H1 (cell line): ENCODE data around the gene NHSL2. TPM values are rescaled to one million over a fixed set of nuclear protein-coding genes. Genes with fewer than 3 reads are reported as not detected.

ENCODE experiments used
- CTCF ChIA-PET: fragments of 300-600 bp; sonication (Branson Sonifier 250); formaldehyde crosslinking; loops from one replicate; lab custom pipeline; 2021; ENCODE audit not compliant: partially characterized antibody; lab: Charles Lee
- POLR2A ChIA-PET: fragments of 300-600 bp; sonication (Branson Sonifier 250); formaldehyde crosslinking; loops from one replicate; lab custom pipeline; 2021; ENCODE audit warnings: inconsistent platforms; ENCODE audit not compliant: partially characterized antibody; lab: Charles Lee
- DNase-seq, 2 experiments: peaks; one replicate each; pipeline versions ENCODE4 v3.0.0 to v3.0.0-alpha.2; 2010 to 2022; ENCODE audit warnings: low spot score in 2 of 2, low read depth in 1 of 2, mixed read lengths in 1 of 2
- FAIRE-seq: peaks from 2 replicates; lab custom pipeline; 2011; peaks lifted over from hg19 to GRCh38; lab: Jason Lieb, UNC
- H2AFZ ChIP-seq: 2 replicates; pipeline ENCODE4 v1.8.1; 2012; ENCODE audit warnings: low read length, inconsistent platforms
- H2AK5ac ChIP-seq: 2 replicates; pipeline ENCODE4 v1.6.1; 2013; ENCODE audit warnings: low read depth, low read length
- H2BK120ac ChIP-seq: replicated peaks from 2 replicates; pipeline ENCODE3; 2013; ENCODE audit warnings: low read depth, low read length, inconsistent platforms
- H2BK12ac ChIP-seq: 2 replicates; pipeline ENCODE4 v1.6.1; 2013; ENCODE audit warnings: low read depth, low read length
- H2BK15ac ChIP-seq: 2 replicates; pipeline ENCODE4 v1.6.1; 2013; ENCODE audit warnings: low read length
- H2BK20ac ChIP-seq: 2 replicates; pipeline ENCODE4 v1.6.1; 2013; ENCODE audit warnings: low read length
- H2BK5ac ChIP-seq: 2 replicates; pipeline ENCODE4 v1.6.1; 2013; ENCODE audit warnings: low read depth, low read length
- H3K14ac ChIP-seq: 2 replicates; pipeline ENCODE4 v1.6.1; 2013; ENCODE audit warnings: inconsistent platforms; ENCODE audit not compliant: insufficient read length
- H3K18ac ChIP-seq: 2 replicates; pipeline ENCODE4 v1.6.1; 2013; ENCODE audit warnings: low read length; ENCODE audit errors: extremely low read depth
- H3K23ac ChIP-seq: 2 replicates; pipeline ENCODE4 v1.6.1; 2013; ENCODE audit warnings: inconsistent platforms; ENCODE audit not compliant: insufficient read length
- H3K23me2 ChIP-seq: 2 replicates; pipeline ENCODE4 v1.6.1; 2013; ENCODE audit warnings: low read depth, low read length
- H3K27ac ChIP-seq: 2 replicates; pipeline ENCODE4 v1.6.1; 2011; ENCODE audit warnings: low read depth, low read length, inconsistent platforms
- H3K27me3 ChIP-seq, 4 experiments: replicated peaks in 1 of 4; 1 replicate in 1 of 4; 2 replicates in 3 of 4; pipeline versions ENCODE4 v1.6.1 to v1.8.1; 2011 to 2013; ENCODE audit warnings: low read length in 3 of 4, mild to moderate bottlenecking in 3 of 4, inconsistent platforms in 2 of 4, mixed read lengths in 2 of 4, moderate library complexity in 1 of 4; ENCODE audit not compliant: control insufficient read depth in 3 of 4, insufficient read depth in 3 of 4; ENCODE audit errors: extremely low read depth in 1 of 4
- H3K36me3 ChIP-seq, 4 experiments: 2 replicates each; pipeline versions ENCODE4 v1.6.1 to v1.8.1; 2011 to 2013; ENCODE audit warnings: mild to moderate bottlenecking in 4 of 4, low read length in 3 of 4, moderate library complexity in 2 of 4, control low read depth in 1 of 4, inconsistent platforms in 1 of 4; ENCODE audit not compliant: insufficient read depth in 4 of 4, control insufficient read depth in 2 of 4
- H3K4ac ChIP-seq: replicated peaks from 2 replicates; pipeline ENCODE3; 2013; ENCODE audit warnings: low read length, low read depth, mixed read lengths, inconsistent platforms; ENCODE audit not compliant: insufficient read length
- H3K4me1 ChIP-seq, 4 experiments: replicated peaks in 1 of 4; 1 replicate in 1 of 4; 2 replicates in 3 of 4; pipeline versions ENCODE4 v1.6.1 to v1.8.1; 2011 to 2013; ENCODE audit warnings: low read length in 3 of 4, inconsistent platforms in 2 of 4, mixed read lengths in 1 of 4; ENCODE audit not compliant: insufficient read depth in 4 of 4, control insufficient read depth in 3 of 4
- H3K4me2 ChIP-seq, 2 experiments: 2 replicates each; pipeline versions ENCODE4 v1.6.1 to v1.8.1; 2011 to 2013; ENCODE audit warnings: low read depth in 2 of 2, low read length in 2 of 2, control low read depth in 1 of 2, inconsistent platforms in 1 of 2, mild to moderate bottlenecking in 1 of 2; ENCODE audit not compliant: insufficient read depth in 1 of 2
- H3K4me3 ChIP-seq, 4 experiments: fragments of 200-600, 300-600 bp in 1 of 4; sonication (generic), shearing (Covaris generic), sonication (Bioruptor Twin) in 1 of 4; 2 replicates each; pipeline versions ENCODE4 v1.5.1 to v1.8.1; 2011 to 2016; ENCODE audit warnings: low read length in 4 of 4, low read depth in 3 of 4, control low read depth in 2 of 4, inconsistent platforms in 2 of 4, mild to moderate bottlenecking in 2 of 4, mixed read lengths in 1 of 4, moderate library complexity in 1 of 4; ENCODE audit not compliant: insufficient read depth in 2 of 4; ENCODE audit errors: extremely low read depth in 1 of 4
- H3K56ac ChIP-seq: replicated peaks from 2 replicates; pipeline ENCODE3; 2013; ENCODE audit warnings: low read depth, mild to moderate bottlenecking, mixed read lengths, low read length, inconsistent platforms; ENCODE audit not compliant: insufficient read length
- H3K79me1 ChIP-seq: 2 replicates; pipeline ENCODE4 v1.6.1; 2013; ENCODE audit warnings: low read depth, low read length, control low read depth
- H3K79me2 ChIP-seq, 2 experiments: 2 replicates each; pipeline versions ENCODE4 v1.6.1 to v1.8.1; 2012 to 2013; ENCODE audit warnings: low read length in 2 of 2, mild to moderate bottlenecking in 2 of 2, inconsistent platforms in 1 of 2; ENCODE audit not compliant: insufficient read depth in 2 of 2, control insufficient read depth in 1 of 2
- H3K9ac ChIP-seq, 4 experiments: replicated peaks in 1 of 4; 1 replicate in 1 of 4; 2 replicates in 3 of 4; pipeline versions ENCODE4 v1.6.1 to v1.8.1; 2011 to 2013; ENCODE audit warnings: low read depth in 3 of 4, low read length in 3 of 4, control low read depth in 2 of 4, mild to moderate bottlenecking in 2 of 4, moderate library complexity in 2 of 4, inconsistent platforms in 1 of 4; ENCODE audit errors: extremely low read depth in 1 of 4
- H3K9me3 ChIP-seq, 2 experiments: 2 replicates each; pipeline versions ENCODE4 v1.6.1 to v1.8.1; 2012 to 2013; ENCODE audit warnings: mild to moderate bottlenecking in 2 of 2, moderate library complexity in 2 of 2, control low read depth in 1 of 2, inconsistent platforms in 1 of 2, low read depth in 1 of 2, low read length in 1 of 2, mixed read lengths in 1 of 2; ENCODE audit not compliant: insufficient read depth in 2 of 2
- H4K20me1 ChIP-seq, 2 experiments: replicated peaks in 1 of 2; 2 replicates each; pipeline versions ENCODE3 to v1.8.1; 2011 to 2013; ENCODE audit warnings: inconsistent platforms in 2 of 2, low read length in 2 of 2, mild to moderate bottlenecking in 1 of 2; ENCODE audit not compliant: insufficient read depth in 2 of 2, control insufficient read depth in 1 of 2
- H4K5ac ChIP-seq: 2 replicates; pipeline ENCODE4 v1.6.1; 2013; ENCODE audit warnings: low read length, low read depth, mixed read lengths, inconsistent platforms; ENCODE audit not compliant: insufficient read length
- H4K8ac ChIP-seq: 2 replicates; pipeline ENCODE4 v1.8.0; 2013; ENCODE audit warnings: mild to moderate bottlenecking, moderate library complexity, low read length, inconsistent platforms; ENCODE audit not compliant: insufficient read depth; ENCODE audit errors: extremely low read depth
- H4K91ac ChIP-seq: replicated peaks from 2 replicates; pipeline ENCODE3; 2013; ENCODE audit warnings: low read length, mixed read lengths, inconsistent platforms; ENCODE audit not compliant: insufficient read length
- GABPA ChIP-seq: IDR thresholded peaks from 2 replicates; pipeline ENCODE4 v1.6.1; 2011; ENCODE audit warnings: mild to moderate bottlenecking, low read length, moderate library complexity, borderline replicate concordance; ENCODE audit not compliant: insufficient read depth
- WGBS, 2 experiments: shearing (Covaris generic) in 1 of 2; methylation state at CpG; one replicate each; pipeline versions ENCODE4 v1.1.6 to v1.1.7; 2013 to 2015; ENCODE audit warnings: low lambda C conversion rate in 2 of 2, mixed read lengths in 2 of 2, inconsistent platforms in 1 of 2, low coverage in 1 of 2, missing lambda C conversion rate in 1 of 2; ENCODE audit not compliant: insufficient replicate concordance in 2 of 2, insufficient coverage in 1 of 2, insufficient read length in 1 of 2; ENCODE audit errors: extremely low coverage in 1 of 2, missing lambda C conversion rate in 1 of 2; 5-methylcytosine and 5-hydroxymethylcytosine counted together
- polyA plus RNA-seq, 7 experiments: library from polyadenylated mRNA; depleted of rRNA in 3 of 7; stranded (reverse) in 5 of 7; unstranded in 2 of 7; fragments of >200 nt in 5 of 7; fragments of 200-250 nt in 2 of 7; gene quantifications; 1 replicate in 5 of 7; 2 replicates in 1 of 7; 4 replicates in 1 of 7; pipeline versions ENCODE4 v1.2.1 to v1.2.3, GENCODE V29; 2011 to 2013; ENCODE audit warnings: missing spikeins in 2 of 7, mixed read lengths in 2 of 7
- total RNA-seq: library from RNA; stranded (reverse); fragmentation: NEBNext Ultra II Directional; extraction: Animal tissue kit (Norgen Biotek cat#: 25700); gene quantifications from 2 replicates; pipeline ENCODE4 v1.2.1, GENCODE V29; 2021

Gene NHSL2
- total and polyA plus RNA-seq, 2 of the 8 experiments (the other 6 are each of a cell fraction or from before 2014, with no cell fraction given): 3.7 to 7.2 TPM

DNA sequence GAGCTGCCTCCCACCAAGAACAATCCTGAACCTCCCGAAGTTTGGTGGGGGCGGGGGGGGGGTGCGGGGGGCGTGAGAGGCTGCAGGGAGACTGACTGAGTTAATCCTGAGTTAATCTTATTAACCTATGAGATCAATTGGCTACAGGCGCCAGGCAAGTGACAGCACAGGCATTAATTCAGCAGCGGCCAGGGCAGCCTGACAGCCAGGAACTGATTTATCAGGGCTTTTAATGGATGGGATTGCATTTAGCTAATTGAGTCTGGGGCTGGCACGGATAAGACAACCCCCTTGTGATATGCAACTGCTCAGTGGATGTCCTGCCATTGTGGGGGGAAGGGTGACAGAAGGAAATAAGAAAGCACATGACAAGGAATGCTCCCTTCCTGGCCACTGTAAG is 204.7 kb downstream of the NHSL2 start:
- Histone ChIP-seq H3K14ac (no peak overlapping the region), H3K9ac (no peak overlapping the region), H3K23me2 (no peaks in the 10 kb centered on the region), H3K36me3 (no peaks in the 10 kb centered on the region), H2BK120ac (no peak overlapping the region), H4K20me1 (peaks cover 0 to 2% of the 10 kb centered on the region in 2 experiments), H3K56ac (no peak overlapping the region), H3K23ac (no peak overlapping the region), H3K4me3 (no peak overlapping the region), H2BK20ac (no peak overlapping the region), H2AK5ac (no peak overlapping the region), H3K18ac (no peak overlapping the region), H3K4ac (no peak overlapping the region), H2BK15ac (no peak overlapping the region), H3K79me1 (no peaks in the 10 kb centered on the region), H4K91ac (no peak overlapping the region), H3K27me3 (no peaks in the 10 kb centered on the region), H2AFZ (no peak overlapping the region), H2BK12ac (no peak overlapping the region), H3K4me1 (peaks cover 0 to 3% (median 1%) of the 10 kb centered on the region in 4 experiments; a peak in 5 of 7 replicates), H4K8ac (no peak overlapping the region), H3K4me2 (no peak overlapping the region), H2BK5ac (no peak overlapping the region), H3K79me2 (no peaks in the 10 kb centered on the region), H4K5ac (no peak overlapping the region), H3K27ac (no peak overlapping the region), H3K9me3 (no peaks in the 10 kb centered on the region)
- ChIA-PET POLR2A (no interaction called here), CTCF (interaction anchor here (0.6 to 1.4 kb wide), 3 partner anchors 10 to 162 kb away, joined by 3 read pairs; partner anchors contain the start of gene RPS4X)
- FAIRE-seq: no peak
- WGBS, 2 experiments: 71% methylated on average over 3 of the region's 7 CpGs; no CpG with 5 or more reads in 1 of the 2 experiments
- no peak for DNase-seq
- no peak for TF ChIP-seq GABPA
